ENCODE results near the gene PGLYRP4. TPM values are rescaled to one million over a fixed set of nuclear protein-coding genes. Genes with fewer than 3 reads are reported as not detected.

The PGLYRP4 gene
- total RNA-seq, 1 experiment from 2014 or later, result not detected

DNA sequence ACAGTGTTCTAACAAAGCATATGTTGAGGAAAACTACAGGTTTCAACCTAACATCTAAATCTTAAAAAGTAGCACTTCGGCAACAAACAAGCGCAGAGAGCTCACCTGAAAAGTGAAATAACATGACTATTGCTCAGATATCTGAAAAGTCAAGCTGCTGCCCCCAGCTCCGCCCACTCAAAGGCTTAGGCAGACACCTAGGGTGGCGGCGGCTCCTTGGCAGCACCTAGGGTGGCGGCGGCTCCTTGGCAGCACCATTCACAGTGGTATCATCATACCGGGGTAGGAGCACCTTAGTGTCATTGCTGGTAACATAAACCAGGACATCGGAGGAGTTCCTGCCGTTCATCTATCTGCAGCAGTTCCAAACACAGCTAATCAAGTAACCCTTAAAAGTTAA, 30.9 kb upstream of the PGLYRP4 start:
- DNase-seq (ENCODE audit: low read depth), result no peak

- DNase-seq (ENCODE audit: low read depth), result peak; percentile 83
These were observed 26.9 kb upstream of the PGLYRP4 start, which contains the start of gene S100A12 for GRCh38 chr1:153375511-153375910. S100A12 (minus strand) TSS chr1:153375621; CDS start chr1:153374592, 1,029 bp downstream.

- no peak for DNase-seq (ENCODE audit: low read depth)
These were observed 25.4 kb upstream of the PGLYRP4 start for GRCh38 chr1:153374071-153374470.

DNA sequence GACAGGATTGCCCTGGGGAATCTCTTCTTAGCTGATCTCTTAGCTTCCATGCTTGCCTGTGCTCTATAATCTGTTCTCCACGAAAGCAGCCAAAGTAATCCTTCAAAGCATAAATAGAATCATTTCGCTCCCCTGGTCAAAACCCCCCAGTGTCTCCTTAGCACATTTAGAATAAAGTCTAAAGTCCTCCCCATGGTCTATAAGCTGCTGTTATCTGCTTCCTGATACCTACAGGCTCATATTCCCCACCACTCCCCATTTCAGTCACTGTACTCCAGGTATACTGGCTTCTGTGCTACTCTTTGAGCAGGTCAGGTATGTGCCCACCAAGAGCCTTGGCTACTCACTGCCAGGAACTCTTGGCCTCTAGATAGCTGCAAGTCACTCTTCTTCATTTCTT, 23.9 kb upstream of the PGLYRP4 start:
- no peak for DNase-seq (ENCODE audit: low read depth)

DNA sequence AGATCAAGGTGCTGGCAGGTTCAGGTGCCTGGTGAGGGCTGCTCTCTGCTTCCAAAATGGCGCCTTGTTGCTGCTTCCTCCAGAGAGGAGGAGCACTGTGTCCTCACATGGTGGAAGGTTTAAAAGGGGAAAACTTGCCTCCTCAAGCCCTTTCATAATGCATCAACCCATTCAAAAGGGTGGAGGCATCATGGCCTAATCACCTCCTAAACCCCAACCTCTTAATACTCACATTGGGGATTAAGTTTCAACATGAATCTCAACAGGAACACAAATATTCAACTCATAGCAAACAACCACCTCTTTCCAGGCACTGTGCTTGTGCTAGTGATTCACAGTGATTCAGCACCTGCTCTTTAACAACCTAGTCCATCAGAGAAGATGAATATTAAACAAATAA, 22.6 kb upstream of the PGLYRP4 start:
- no peak for DNase-seq (ENCODE audit: low read depth)

DNA sequence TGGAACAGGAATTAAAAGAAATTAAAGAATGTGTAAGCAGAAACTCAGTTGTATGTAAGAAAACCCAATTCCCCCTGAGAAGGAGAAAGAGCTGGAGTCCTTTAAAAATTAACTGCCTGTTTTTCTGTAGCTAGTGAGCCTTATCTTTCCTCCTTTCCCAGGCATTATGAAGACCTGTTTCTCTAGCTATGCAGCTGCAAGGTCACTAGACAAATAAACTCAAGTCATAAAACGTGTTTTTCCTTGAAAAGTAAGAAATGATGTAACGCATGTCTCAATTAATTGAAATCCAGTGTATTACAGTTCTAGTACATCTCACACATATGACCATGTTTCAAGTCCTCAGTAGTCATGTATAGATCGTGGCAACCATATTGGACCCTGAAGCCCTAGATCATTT, 21.5 kb upstream of the PGLYRP4 start:
- DNase-seq (ENCODE audit: low read depth), result no peak

DNA sequence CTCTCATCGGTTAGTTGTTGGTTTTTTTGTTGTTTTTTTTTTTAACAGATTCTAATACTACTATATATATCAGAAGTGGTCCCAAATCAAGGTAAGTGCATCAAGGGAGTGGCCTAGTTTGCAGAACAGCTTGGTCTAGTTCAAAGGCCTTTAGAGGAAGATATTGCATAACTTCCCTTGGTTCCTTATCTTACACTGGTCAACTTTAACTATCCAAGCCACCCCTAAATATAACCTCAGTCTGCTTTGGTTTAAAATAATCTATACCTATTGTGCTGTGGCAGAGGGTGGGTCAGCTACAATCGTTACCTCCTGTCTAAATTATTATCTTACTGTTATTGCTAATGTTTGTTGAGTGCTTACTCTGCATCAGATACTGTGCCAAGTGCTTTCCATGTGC, 19.9 kb upstream of the PGLYRP4 start:
- DNase-seq (ENCODE audit: low read depth), result no peak

GRCh38 chr1:153367090-153367489, 18.4 kb upstream of the PGLYRP4 start:
- no peak for DNase-seq (ENCODE audit: low read depth)

GRCh38 chr1:153366261-153366660, 17.6 kb upstream of the PGLYRP4 start:
- no peak for DNase-seq (ENCODE audit: low read depth)

GRCh38 chr1:153365696-153366095, 17.1 kb upstream of the PGLYRP4 start:
- no peak for DNase-seq (ENCODE audit: low read depth)

DNA sequence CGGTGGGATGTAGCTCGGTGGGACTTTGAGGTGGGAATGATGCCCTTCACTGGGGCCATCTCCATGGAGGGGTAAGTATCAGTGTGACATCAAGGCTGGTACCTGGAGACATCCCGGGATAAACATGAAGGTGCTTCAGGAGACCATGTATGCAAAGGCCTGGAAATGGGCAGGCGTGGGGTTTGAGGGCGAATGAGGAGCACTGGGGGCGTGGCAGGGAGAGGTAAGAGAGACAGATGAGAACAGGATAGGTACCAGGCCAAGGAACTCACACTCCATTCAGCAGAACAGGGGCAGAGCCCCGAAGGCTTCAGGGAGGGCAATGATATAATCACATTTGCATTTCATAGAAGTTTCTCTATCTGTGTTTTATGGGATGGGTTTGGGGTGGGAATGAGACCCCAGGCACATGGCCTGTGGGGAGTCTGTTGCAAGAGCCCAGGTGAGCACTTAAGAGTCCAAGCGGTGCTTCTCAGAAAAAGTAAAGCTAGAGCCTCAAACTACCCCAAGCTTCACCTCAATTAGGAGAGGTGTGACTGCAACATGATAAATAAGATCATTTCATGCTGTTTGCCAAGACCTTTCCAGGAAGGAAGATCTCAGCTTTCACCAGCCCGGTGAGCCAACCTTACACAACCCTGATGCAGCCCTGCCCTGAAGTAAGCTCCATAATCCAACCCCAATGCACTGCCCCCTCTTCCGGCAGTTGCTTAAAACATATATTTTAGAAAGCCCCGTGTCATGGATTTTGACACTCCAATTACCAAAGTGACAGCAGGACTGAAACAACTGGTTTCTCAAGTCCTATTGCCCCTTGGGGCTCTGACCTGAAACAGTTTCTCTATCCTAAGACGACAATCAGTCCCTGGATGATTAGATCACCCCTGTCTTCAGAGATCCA, 16.4 kb upstream of the PGLYRP4 start:
- DNase-seq (ENCODE audit: low read depth), result no peak

DNA sequence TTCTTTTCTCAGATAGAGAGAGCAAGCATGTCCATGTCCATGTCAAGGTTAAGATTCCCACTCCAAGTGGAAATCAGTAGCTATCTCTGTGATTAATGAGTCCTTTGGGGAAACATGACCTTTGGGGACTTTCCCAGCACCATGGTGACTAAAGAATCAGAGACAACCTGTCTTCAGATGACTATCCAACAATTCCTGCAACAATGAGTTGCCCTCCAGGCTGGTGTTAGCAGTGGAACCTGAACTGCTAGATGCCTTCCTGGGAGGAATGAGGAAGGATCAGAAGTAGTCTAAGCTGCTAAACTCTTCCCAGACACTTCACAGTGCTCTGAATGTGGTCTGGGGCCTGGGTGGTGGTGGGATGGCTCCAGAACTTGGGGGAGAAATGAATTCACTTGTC, 15.5 kb upstream of the PGLYRP4 start:
- no peak for DNase-seq (ENCODE audit: low read depth)

DNA sequence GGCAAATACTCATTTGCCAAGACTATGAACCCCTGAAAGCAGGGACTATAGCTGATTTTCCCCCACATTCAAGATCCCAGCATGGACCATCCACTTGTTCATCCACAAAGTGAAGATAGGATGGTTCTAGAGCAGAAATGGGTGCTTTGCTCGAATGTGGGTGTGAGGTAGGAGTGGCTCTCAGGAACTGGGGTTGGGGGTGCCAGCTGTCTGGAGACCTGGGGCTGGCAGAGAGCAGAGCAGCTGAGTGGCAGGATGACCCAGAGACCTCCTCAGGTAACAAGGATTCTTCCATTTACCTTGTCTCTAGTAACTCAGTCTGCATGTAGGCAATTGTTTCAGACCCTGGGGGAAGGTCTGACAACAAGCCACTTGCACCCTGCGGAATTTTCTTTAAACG, 15.0 kb upstream of the PGLYRP4 start:
- no peak for DNase-seq (ENCODE audit: low read depth)

GRCh38 chr1:153362187-153362775, 13.6 kb upstream of the PGLYRP4 start:
- DNase-seq (ENCODE audit: low read depth), result no peak

- no peak for DNase-seq (ENCODE audit: low read depth)
These were observed 13.0 kb upstream of the PGLYRP4 start for GRCh38 chr1:153361480-153362109.

- DNase-seq (ENCODE audit: low read depth), result no peak
These were observed 12.2 kb upstream of the PGLYRP4 start for GRCh38 chr1:153360592-153361479.

DNA sequence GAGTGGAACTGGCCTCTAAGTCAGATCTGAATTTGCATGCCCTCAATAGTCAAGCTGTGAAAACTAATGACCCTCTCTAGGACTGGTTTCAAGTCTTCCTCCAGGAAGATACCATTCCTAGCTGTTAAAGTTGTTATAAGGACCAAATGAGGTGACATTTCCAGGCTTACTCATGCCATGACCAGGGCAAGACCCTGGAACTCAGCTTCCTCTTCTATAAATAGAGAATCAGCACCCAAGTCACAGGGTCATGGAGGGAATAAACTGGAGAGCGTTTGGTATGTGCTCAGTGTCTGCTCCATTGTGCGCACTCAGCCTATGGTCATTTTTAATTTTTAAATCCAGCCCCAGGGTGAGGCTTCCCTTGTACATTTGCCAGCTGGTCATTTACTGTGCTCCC, 11.5 kb upstream of the PGLYRP4 start:
- no peak for DNase-seq (ENCODE audit: low read depth)

DNA sequence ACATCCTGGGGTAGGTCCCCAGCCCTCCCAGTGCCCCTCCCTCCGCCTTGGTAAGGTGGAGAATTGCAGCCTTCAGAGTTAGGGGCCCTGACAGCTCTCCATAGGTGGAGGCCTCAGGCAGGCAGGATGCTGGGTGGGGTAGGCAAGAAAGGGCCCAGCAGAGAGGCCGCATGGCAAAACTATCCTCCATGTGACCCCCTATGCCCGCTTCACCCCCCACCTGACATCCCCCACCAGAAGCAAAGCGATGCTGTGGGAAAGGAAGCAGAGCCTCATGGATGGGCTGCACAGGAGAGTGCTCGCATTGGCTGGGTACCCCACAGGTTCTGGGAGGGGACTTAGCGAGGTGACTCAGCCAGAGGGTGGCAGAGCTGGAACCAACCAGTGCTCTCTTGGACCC, 10.6 kb upstream of the PGLYRP4 start:
- no peak for DNase-seq (ENCODE audit: low read depth)

DNA sequence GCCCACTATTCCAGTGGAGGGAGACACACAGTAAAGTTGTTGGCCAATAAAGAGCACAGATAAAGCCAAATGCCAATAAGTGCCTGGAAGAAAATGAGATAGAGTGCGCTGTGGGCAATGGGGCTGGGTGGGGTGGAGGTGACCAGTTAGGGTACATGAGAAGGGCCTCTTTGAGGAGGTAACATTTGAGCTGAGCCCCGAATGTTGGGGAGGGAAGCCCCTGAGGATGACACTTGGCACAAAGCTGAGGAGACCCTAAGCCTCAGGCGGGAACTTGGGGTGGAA, 10.0 kb upstream of the PGLYRP4 start:
- no peak for DNase-seq (ENCODE audit: low read depth)

- no peak for DNase-seq (ENCODE audit: low read depth)
These were observed 9.4 kb upstream of the PGLYRP4 start, which contains the start of gene S100A9 for GRCh38 chr1:153357853-153358690. S100A9 (plus strand) TSS chr1:153357854; CDS start chr1:153358284, 430 bp downstream.
